Thymus (tissue), 11 donors: ENCODE measurements around the gene CALY. TPM values are rescaled to one million over a fixed set of nuclear protein-coding genes. Genes with fewer than 3 reads are reported as not detected.
A peak's percentile ranks its signal among the peaks of the same experiment; 100 is the strongest.

Source experiments
- DNase-seq, 9 donors: peaks; one replicate each; pipeline ENCODE4 v3.0.0-alpha.2; 2013; ENCODE audit warnings: low spot score in 9 of 9, low read depth in 6 of 9, missing footprints in 1 of 9
- H3K27ac ChIP-seq, 2 donors: one replicate each; pipeline ENCODE4 v1.5.1; 2013; ENCODE audit warnings: control low read depth in 1 of 2, low read depth in 1 of 2, low read length in 1 of 2, mild to moderate bottlenecking in 1 of 2, moderate library complexity in 1 of 2
- H3K27me3 ChIP-seq, 2 donors: one replicate each; pipeline ENCODE4 v1.5.1; 2013; ENCODE audit warnings: low read length in 1 of 2; ENCODE audit not compliant: control insufficient read depth in 2 of 2, insufficient read depth in 1 of 2
- H3K36me3 ChIP-seq, 2 donors: one replicate each; pipeline ENCODE4 v1.5.1; 2013; ENCODE audit warnings: low read length in 1 of 2, mild to moderate bottlenecking in 1 of 2, moderate library complexity in 1 of 2; ENCODE audit not compliant: control insufficient read depth in 2 of 2, insufficient read depth in 2 of 2
- H3K4me1 ChIP-seq, 2 donors: one replicate each; pipeline ENCODE4 v1.5.1; 2013; ENCODE audit warnings: low read length in 2 of 2; ENCODE audit not compliant: control insufficient read depth in 2 of 2, insufficient read depth in 2 of 2
- H3K4me3 ChIP-seq, 2 donors: one replicate each; pipeline ENCODE4 v1.5.1; 2013; ENCODE audit warnings: low read length in 2 of 2, control low read depth in 1 of 2, mild to moderate bottlenecking in 1 of 2
- H3K9me3 ChIP-seq, 2 donors: one replicate each; pipeline ENCODE4 v1.5.1; 2013; ENCODE audit warnings: low read length in 1 of 2, mild to moderate bottlenecking in 1 of 2; ENCODE audit not compliant: control insufficient read depth in 2 of 2, insufficient read depth in 1 of 2
- WGBS: extraction: QIAGEN DNeasy Blood & Tissue Kit; methylation state at CpG from one replicate; pipeline ENCODE4 v1.1.7; 2013; 5-methylcytosine and 5-hydroxymethylcytosine counted together
- polyA plus RNA-seq: library from polyadenylated mRNA; stranded (reverse); fragments of 200-250 nt; gene quantifications from one replicate; pipeline ENCODE4 v1.2.3, GENCODE V29; 2013
- total RNA-seq: library from RNA; stranded (reverse); fragments of 120-200 nt; gene quantifications from one replicate; pipeline ENCODE4 v1.2.4, GENCODE V29; 2013
- donor health status: healthy.

Gene CALY
- total and polyA plus RNA-seq, 2 donors, result 0.21 TPM; not detected in 1

- Histone ChIP-seq H3K4me1 (peaks cover 16 to 41% of the 10 kb centered on the region in 2 donors), H3K27ac (no peak within 1 kb of the TSS), H3K9me3 (peaks cover 0 to 2% of the 10 kb centered on the region in 2 donors), H3K4me3 (peak within 1 kb of the TSS; percentile 35 to 42), H3K27me3 (peaks cover 24 to 37% of the 10 kb centered on the region in 2 donors), H3K36me3 (peaks cover 14 to 26% of the 10 kb centered on the region in 2 donors)
- DNase-seq, result peak in 2 of 9 donors; percentile 16 to 45
- 11% methylated on average over 63 of the region's 63 CpGs for WGBS
Measured at GRCh38 chr10:133276435-133277201, 60.1 kb downstream of the CALY start, which contains the start of gene ADAM8. TSS of gene ADAM8 (minus strand) at chr10:133276868. CDS start at chr10:133276817, 51 bp downstream.

DNA sequence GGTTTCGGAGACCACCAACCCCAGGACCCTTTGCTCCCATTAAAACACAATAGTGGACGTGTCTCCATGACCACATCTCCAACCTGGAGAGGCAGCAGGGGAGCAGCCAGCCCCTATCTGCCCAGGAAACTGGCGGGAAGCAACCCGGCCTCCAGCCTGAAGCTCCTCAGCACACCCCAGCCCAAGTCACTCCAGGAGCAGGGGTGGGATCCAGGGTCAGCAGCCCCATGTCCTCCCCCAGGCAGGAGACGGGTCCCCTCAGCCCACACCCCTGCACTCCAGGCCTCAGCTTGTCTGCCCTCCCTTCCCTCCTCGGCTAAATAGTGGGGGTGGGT, 60.6 kb downstream of the CALY start:
- no peak for DNase-seq
- 10% methylated on average over 6 of the region's 6 CpGs for WGBS
- peaks cover 24 to 37% of the 10 kb centered on the region in 2 donors for H3K27me3 ChIP-seq
- H3K27ac ChIP-seq, result no peak overlapping the region
- peaks cover 16 to 41% of the 10 kb centered on the region in 2 donors for H3K4me1 ChIP-seq
- peak overlapping the region; percentile 35 to 42 for H3K4me3 ChIP-seq
- H3K9me3 ChIP-seq, result peaks cover 0 to 2% of the 10 kb centered on the region in 2 donors
- peaks cover 9 to 21% of the 10 kb centered on the region in 2 donors for H3K36me3 ChIP-seq

- Histone ChIP-seq H3K4me1 (peaks cover 16 to 41% of the 10 kb centered on the region in 2 donors), H3K9me3 (peaks cover 0 to 2% of the 10 kb centered on the region in 2 donors), H3K4me3 (peak overlapping the region; percentile 35 to 42), H3K27ac (peak overlapping the region in 1 of 2 donors; percentile 11), H3K27me3 (peaks cover 24 to 37% of the 10 kb centered on the region in 2 donors), H3K36me3 (peaks cover 9 to 17% of the 10 kb centered on the region in 2 donors)
- 9% methylated on average over 12 of the region's 12 CpGs for WGBS
- peak in 1 of 9 donors; percentile 30 for DNase-seq
Measured at GRCh38 chr10:133275684-133276092, 61.0 kb downstream of the CALY start.

DNA sequence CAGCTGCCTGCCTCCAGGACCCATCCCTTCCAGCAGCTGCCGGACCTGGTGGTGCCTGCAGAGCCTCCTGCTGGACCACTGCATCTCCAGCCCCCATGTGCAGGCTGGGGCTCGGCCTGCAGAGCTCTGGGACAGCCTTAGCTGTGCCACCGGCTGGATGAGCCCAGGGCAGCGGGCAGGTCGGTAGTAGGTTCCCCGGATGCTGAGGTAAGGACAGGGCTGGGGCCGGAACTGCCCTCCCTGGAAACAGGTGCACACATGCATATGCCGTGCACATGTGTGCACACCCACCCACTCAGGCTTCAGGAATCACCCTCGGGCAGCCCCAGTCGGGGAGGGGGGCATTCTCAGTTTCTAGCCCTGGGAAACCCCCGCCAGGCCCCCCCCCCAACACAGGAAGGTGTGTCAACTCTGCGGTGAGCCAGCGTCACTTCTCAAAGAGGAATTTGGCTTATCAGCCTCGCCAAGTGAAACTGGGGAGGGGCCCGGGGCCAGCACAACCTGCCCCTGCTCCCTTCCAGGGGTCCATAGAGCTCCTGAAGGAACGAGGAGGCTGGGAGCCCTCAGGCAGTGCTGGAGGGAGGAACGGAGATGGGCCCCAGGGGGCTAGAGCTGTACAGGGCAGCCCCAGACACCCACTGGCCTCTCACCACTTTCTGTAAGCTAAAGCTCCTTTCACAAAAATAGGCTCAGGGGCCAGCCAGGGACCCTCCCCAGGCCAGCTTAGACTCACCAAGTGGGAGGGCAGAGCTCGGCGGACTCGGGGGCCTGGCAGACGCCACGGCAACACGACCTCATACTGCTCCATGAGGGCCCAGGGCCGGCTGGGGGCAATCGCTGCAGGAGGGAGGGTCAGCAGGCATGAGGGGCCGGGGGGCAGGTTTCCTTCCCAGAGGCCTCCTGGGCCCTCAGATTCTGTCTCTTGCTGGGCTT, 61.7 kb downstream of the CALY start:
- Histone ChIP-seq H3K27me3 (peaks cover 24 to 37% of the 10 kb centered on the region in 2 donors), H3K27ac (peak overlapping the region; percentile 11 to 38), H3K9me3 (peaks cover 0 to 2% of the 10 kb centered on the region in 2 donors), H3K4me1 (peaks cover 16 to 38% of the 10 kb centered on the region in 2 donors), H3K36me3 (peaks cover 7 to 10% of the 10 kb centered on the region in 2 donors), H3K4me3 (peak overlapping the region; percentile 35 to 42)
- DNase-seq, result peak in 2 of 9 donors; percentile 31 to 72
- WGBS, result 5% methylated on average over 26 of the region's 26 CpGs

Other genes with a start within 250 kb of the CALY start
- gene ADGRA1, start 249.0 kb downstream of the CALY start, total RNA-seq, result not detected
- 0.02 TPM for gene ADGRA1, start 249.0 kb downstream of the CALY start, polyA plus RNA-seq
- 0.19 TPM for gene KNDC1, start 176.7 kb downstream of the CALY start, total RNA-seq
- gene KNDC1, start 176.7 kb downstream of the CALY start, polyA plus RNA-seq, result 0.02 TPM
- not detected for gene UTF1, start 106.7 kb downstream of the CALY start, total RNA-seq
- gene UTF1, start 106.7 kb downstream of the CALY start, polyA plus RNA-seq, result 0.02 TPM
- 0.09 TPM for gene VENTX, start 99.0 kb downstream of the CALY start, total RNA-seq
- 1.5 TPM for gene VENTX, start 99.0 kb downstream of the CALY start, polyA plus RNA-seq
- gene ADAM8, start 60.0 kb downstream of the CALY start, total RNA-seq, result 8.3 TPM
- gene ADAM8, start 60.0 kb downstream of the CALY start, polyA plus RNA-seq, result 19.2 TPM
- 26.9 TPM for gene TUBGCP2, start 28.0 kb downstream of the CALY start, total RNA-seq
- 164 TPM for gene TUBGCP2, start 28.0 kb downstream of the CALY start, polyA plus RNA-seq
- 20.6 TPM for gene ZNF511, start 28.0 kb downstream of the CALY start, total RNA-seq
- 39.1 TPM for gene ZNF511, start 28.0 kb downstream of the CALY start, polyA plus RNA-seq
- 1.0 TPM for gene PRAP1, start 10.5 kb upstream of the CALY start, total RNA-seq
- 1.2 TPM for gene PRAP1, start 10.5 kb upstream of the CALY start, polyA plus RNA-seq
- gene FUOM, start 21.1 kb upstream of the CALY start, total RNA-seq, result 18.3 TPM
- gene FUOM, start 21.1 kb upstream of the CALY start, polyA plus RNA-seq, result 23.9 TPM
- gene ECHS1, start 36.5 kb upstream of the CALY start, total RNA-seq, result 39.8 TPM
- gene ECHS1, start 36.5 kb upstream of the CALY start, polyA plus RNA-seq, result 54.9 TPM
- gene PAOX, start 42.4 kb upstream of the CALY start, total RNA-seq, result 2.9 TPM
- gene PAOX, start 42.4 kb upstream of the CALY start, polyA plus RNA-seq, result 6.5 TPM
- 22.7 TPM for gene MTG1, start 57.3 kb upstream of the CALY start, total RNA-seq
- 59.4 TPM for gene MTG1, start 57.3 kb upstream of the CALY start, polyA plus RNA-seq
- gene SPRN, start 87.7 kb upstream of the CALY start, total RNA-seq, result 0.05 TPM
- gene SPRN, start 87.7 kb upstream of the CALY start, polyA plus RNA-seq, result 0.46 TPM
- 0.94 TPM for gene SCART1, start 117.0 kb upstream of the CALY start, total RNA-seq
- gene SCART1, start 117.0 kb upstream of the CALY start, polyA plus RNA-seq, result 1.6 TPM
- 3.4 TPM for gene CYP2E1, start 190.5 kb upstream of the CALY start, total RNA-seq
- 2.6 TPM for gene CYP2E1, start 190.5 kb upstream of the CALY start, polyA plus RNA-seq
- gene SYCE1, start 228.7 kb upstream of the CALY start, total RNA-seq, result not detected
- 0.41 TPM for gene SYCE1, start 228.7 kb upstream of the CALY start, polyA plus RNA-seq